A673 (cell line): ENCODE measurements around the gene CCDC197. TPM values are rescaled to one million over a fixed set of nuclear protein-coding genes. Genes with fewer than 3 reads are reported as not detected.

Experiments used
- BruUV-seq: library from RNA; stranded (reverse); fragments of 400-500 nt; replicated peaks from 2 replicates; lab custom pipeline; 2021; lab: Mats Ljungman, UMichigan
- CTCF ChIA-PET: fragments of 300-600 bp; sonication (Branson Sonifier 250); formaldehyde crosslinking; loops from one replicate; lab custom pipeline; 2022; ENCODE audit warnings: antibody characterized with exemption; lab: Charles Lee
- POLR2A ChIA-PET: fragments of 300-600 bp; sonication (Branson Sonifier 250); formaldehyde crosslinking; loops from one replicate; lab custom pipeline; 2022; ENCODE audit warnings: antibody characterized with exemption; ENCODE audit not compliant: low non-redundant PET; lab: Charles Lee
- DNase-seq: peaks from one replicate; pipeline ENCODE4 v3.0.0-alpha.2; 2015; ENCODE audit warnings: low spot score
- H3K27ac ChIP-seq: fragments of 200-600 bp; sonication (generic); 2 replicates; pipeline ENCODE4 v1.5.1; 2016; ENCODE audit warnings: mixed run types, low read depth, mild to moderate bottlenecking, mixed read lengths, antibody characterized with exemption, low read length; ENCODE audit not compliant: poor library complexity, severe bottlenecking
- H3K27me3 ChIP-seq: fragments of 200-600 bp; sonication (generic); replicated peaks from 2 replicates; pipeline ENCODE4 v1.6.1; 2017; ENCODE audit warnings: mixed run types, low read depth, mild to moderate bottlenecking, mixed read lengths, antibody characterized with exemption, low read length; ENCODE audit not compliant: insufficient read depth, poor library complexity
- H3K36me3 ChIP-seq: fragments of 200-600 bp; sonication (generic); 2 replicates; pipeline ENCODE4 v1.6.1; 2016; ENCODE audit warnings: mixed run types, mild to moderate bottlenecking, mixed read lengths, antibody characterized with exemption, low read length; ENCODE audit not compliant: insufficient read depth, poor library complexity, severe bottlenecking
- H3K4me1 ChIP-seq: fragments of 200-600 bp; sonication (generic); 2 replicates; pipeline ENCODE4 v1.6.1; 2017; ENCODE audit warnings: mixed run types, mild to moderate bottlenecking, mixed read lengths, antibody characterized with exemption, low read length; ENCODE audit not compliant: insufficient read depth, poor library complexity, severe bottlenecking
- H3K4me3 ChIP-seq: fragments of 200-600 bp; sonication (generic); 2 replicates; pipeline ENCODE4 v1.5.1; 2016; ENCODE audit warnings: low read depth, mixed run types, mild to moderate bottlenecking, mixed read lengths, low read length; ENCODE audit not compliant: poor library complexity, severe bottlenecking
- H3K9me3 ChIP-seq: fragments of 200-600 bp; sonication (generic); 2 replicates; pipeline ENCODE4 v1.6.1; 2016; ENCODE audit warnings: mixed run types, low read depth, mild to moderate bottlenecking, mixed read lengths, antibody characterized with exemption, low read length; ENCODE audit not compliant: poor library complexity, severe bottlenecking
- EZH2 ChIP-seq: fragments of 200-600 bp; sonication (generic); IDR thresholded peaks from 2 replicates; pipeline ENCODE4 v1.6.1; 2017; ENCODE audit warnings: borderline replicate concordance, low read depth, mild to moderate bottlenecking, mixed read lengths, antibody characterized with exemption, low read length; ENCODE audit not compliant: poor library complexity, severe bottlenecking
- intact Hi-C: fragments of 100-400 bp; cut with micrococcal nuclease; formaldehyde crosslinking; loops from one replicate; pipeline ENCODE4 v1.10.0; 2022; ENCODE audit not compliant: unreplicated experiment
- total RNA-seq: library from RNA; stranded (reverse); gene quantifications from 2 replicates; pipeline ENCODE4 v1.2.3, GENCODE V29; 2021
- TF ChIP-seq, protein P1 (sequence below): fragments of 300-800, 200-600 bp; sonication (generic); conservative IDR thresholded peaks from 2 replicates; pipeline ENCODE4 v1.5.1; 2017; ENCODE audit warnings: low read depth, mild to moderate bottlenecking, antibody characterized with exemption, low read length, moderate library complexity, mixed read lengths

Gene CCDC197
- total RNA-seq, 1 experiment from 2014 or later = not detected

DNA sequence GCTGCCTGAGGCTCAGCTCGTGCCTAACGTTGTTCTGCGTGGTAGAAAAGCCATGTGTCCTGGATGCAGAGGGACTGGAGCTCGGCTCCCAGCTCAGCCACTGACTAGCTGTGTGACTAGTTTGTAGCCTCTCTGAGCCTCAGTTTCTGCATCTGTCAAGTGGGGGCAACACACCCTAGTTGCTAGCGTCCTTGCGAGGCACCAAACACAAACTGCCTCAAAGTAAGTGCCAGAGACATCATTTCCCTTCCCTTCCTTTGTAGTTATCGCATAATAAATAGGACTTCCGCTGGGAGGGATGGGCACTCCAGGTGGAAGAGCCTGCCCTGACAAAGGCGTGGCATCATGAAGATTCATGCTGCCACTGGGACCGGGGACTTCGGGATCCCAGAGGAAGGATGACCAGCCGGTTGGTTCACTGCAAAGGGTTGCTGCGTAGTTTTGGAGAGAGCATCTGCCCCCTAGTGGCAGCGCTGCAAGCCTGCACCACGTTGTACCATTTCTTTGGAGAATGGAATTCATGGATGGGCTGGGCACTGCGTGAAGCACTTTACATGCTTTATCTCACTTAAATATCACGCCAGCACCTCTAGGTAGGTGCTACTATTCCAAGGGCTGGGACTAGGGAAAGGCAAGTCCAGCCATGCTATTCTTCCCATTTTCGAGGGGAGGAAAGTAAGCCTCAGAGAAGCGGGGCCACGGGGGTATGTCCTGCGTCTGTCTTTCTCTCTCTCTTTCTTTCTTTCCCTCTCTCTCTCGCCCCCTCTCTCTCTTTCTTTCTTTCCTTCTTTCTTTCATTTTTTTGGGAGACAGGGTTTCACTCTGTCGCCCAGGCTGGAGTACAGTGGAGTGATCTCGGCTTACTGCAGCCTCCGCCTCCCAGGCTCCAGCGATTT, 4.6 kb downstream of the CCDC197 start:
- POLR2A ChIA-PET = no interaction called here
- intact Hi-C loops = loop anchor here (10.0 kb wide), 1 partner anchor 347 kb away; no protein-coding TSS in a partner anchor

DNA sequence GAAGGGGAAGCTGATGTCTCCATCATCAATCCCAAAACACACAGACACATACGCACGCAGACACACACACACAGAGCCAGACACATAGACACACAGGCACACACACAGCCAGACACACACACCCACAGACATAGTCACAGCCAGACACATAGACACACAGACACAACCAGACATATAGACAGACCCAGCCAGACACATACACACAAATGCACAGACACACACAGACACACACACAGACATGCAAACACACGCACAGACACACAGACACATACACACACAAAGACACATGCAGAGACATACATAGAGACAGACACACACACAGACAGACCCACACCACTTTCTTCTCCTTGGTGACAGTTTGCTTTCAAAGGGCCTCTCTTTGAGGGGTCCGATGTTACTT, 6.3 kb downstream of the CCDC197 start:
- no TSS peak for BruUV-seq
- Histone ChIP-seq H3K36me3 (no peaks in the 10 kb centered on the region), H3K4me1 (peaks cover 4% of the 10 kb centered on the region), H3K27ac (no peak overlapping the region), H3K4me3 (no peak overlapping the region), H3K9me3 (no peaks in the 10 kb centered on the region), H3K27me3 (no peaks in the 10 kb centered on the region)
- ChIA-PET POLR2A (interaction anchor here (0.6 kb wide), 1 partner anchor 455 kb away, joined by 3 read pairs; no protein-coding TSS in a partner anchor), CTCF (interaction anchor here (0.7 kb wide), 1 partner anchor 13 kb away, joined by 5 read pairs; no protein-coding TSS in a partner anchor)
- DNase-seq = no peak
- intact Hi-C loops = loop anchor here (10.0 kb wide), 1 partner anchor 349 kb away; no protein-coding TSS in a partner anchor
- TF ChIP-seq, protein P1, sequence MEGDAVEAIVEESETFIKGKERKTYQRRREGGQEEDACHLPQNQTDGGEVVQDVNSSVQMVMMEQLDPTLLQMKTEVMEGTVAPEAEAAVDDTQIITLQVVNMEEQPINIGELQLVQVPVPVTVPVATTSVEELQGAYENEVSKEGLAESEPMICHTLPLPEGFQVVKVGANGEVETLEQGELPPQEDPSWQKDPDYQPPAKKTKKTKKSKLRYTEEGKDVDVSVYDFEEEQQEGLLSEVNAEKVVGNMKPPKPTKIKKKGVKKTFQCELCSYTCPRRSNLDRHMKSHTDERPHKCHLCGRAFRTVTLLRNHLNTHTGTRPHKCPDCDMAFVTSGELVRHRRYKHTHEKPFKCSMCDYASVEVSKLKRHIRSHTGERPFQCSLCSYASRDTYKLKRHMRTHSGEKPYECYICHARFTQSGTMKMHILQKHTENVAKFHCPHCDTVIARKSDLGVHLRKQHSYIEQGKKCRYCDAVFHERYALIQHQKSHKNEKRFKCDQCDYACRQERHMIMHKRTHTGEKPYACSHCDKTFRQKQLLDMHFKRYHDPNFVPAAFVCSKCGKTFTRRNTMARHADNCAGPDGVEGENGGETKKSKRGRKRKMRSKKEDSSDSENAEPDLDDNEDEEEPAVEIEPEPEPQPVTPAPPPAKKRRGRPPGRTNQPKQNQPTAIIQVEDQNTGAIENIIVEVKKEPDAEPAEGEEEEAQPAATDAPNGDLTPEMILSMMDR = no peak
- TF ChIP-seq EZH2 = no peak

More for the DNA sequence above, 4.6 kb downstream of the CCDC197 start:
- no TSS peak for BruUV-seq
- H3K9me3 ChIP-seq = no peaks in the 10 kb centered on the region
- TF ChIP-seq, protein P1 = peak; percentile 97
- no peak for TF ChIP-seq EZH2
- CTCF ChIA-PET = interaction anchor here (1.8 kb wide), 1 partner anchor 62 kb away, joined by 9 read pairs; no protein-coding TSS in a partner anchor
- no peaks in the 10 kb centered on the region for H3K27me3 ChIP-seq
- no peaks in the 10 kb centered on the region for H3K36me3 ChIP-seq
- peaks cover 4% of the 10 kb centered on the region for H3K4me1 ChIP-seq
- DNase-seq = peak; percentile 69
- H3K27ac ChIP-seq = no peak overlapping the region
- H3K4me3 ChIP-seq = no peak overlapping the region

DNA sequence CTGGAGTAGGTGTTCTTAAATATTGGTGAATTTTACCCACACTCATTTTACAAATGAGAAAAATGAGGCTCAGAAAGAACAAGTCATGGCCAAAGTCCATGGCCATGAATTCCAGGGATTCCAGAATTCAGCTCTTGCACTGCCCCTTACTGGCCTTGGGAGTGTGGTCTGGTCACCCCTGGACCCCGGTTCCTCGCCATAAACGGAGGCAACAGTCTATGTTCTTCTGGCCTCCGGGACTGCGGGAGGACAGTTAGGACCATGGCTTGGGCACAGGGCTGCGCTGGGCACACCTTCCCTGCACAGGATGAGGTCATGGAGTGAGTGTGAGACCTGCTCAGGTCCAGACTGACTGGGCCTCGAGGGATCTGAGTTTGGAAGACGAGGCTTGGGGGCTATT, 6.9 kb downstream of the CCDC197 start:
- no peak for DNase-seq
- H3K9me3 ChIP-seq = no peaks in the 10 kb centered on the region
- peaks cover 4% of the 10 kb centered on the region for H3K4me1 ChIP-seq
- ChIA-PET POLR2A (interaction anchor here (0.6 kb wide), 1 partner anchor 454 kb away, joined by 3 read pairs; no protein-coding TSS in a partner anchor), CTCF (interaction anchor here (0.6 kb wide), 1 partner anchor 55 kb away, joined by 3 read pairs; no protein-coding TSS in a partner anchor)
- intact Hi-C loops = loop anchor here (2.0 to 10.0 kb wide), 2 partner anchors 63 to 349 kb away; no protein-coding TSS in a partner anchor
- BruUV-seq = no TSS peak
- H3K4me3 ChIP-seq = no peak overlapping the region
- H3K36me3 ChIP-seq = no peaks in the 10 kb centered on the region
- H3K27me3 ChIP-seq = no peaks in the 10 kb centered on the region
- no peak overlapping the region for H3K27ac ChIP-seq
- TF ChIP-seq, protein P1 = no peak
- TF ChIP-seq EZH2 = no peak
